OCI-LY7 (cell line): ENCODE measurements around the gene WNK2.

Experiments
- EZH2phosphoT487 ChIP-seq: fragments of 200-600 bp; sonication (generic); IDR thresholded peaks from 2 replicates; pipeline ENCODE4 v1.6.1; 2018; ENCODE audit warnings: low read depth, borderline replicate concordance, mild to moderate bottlenecking, mixed run types, antibody characterized with exemption, low read length, moderate library complexity, mixed read lengths
- TF ChIP-seq, protein P1 (sequence below): fragments of 200-600 bp; sonication (generic); conservative IDR thresholded peaks from 2 replicates; pipeline ENCODE4 v1.5.1; 2014; ENCODE audit warnings: mild to moderate bottlenecking, antibody characterized with exemption, low read length, moderate library complexity, mixed read lengths

DNA sequence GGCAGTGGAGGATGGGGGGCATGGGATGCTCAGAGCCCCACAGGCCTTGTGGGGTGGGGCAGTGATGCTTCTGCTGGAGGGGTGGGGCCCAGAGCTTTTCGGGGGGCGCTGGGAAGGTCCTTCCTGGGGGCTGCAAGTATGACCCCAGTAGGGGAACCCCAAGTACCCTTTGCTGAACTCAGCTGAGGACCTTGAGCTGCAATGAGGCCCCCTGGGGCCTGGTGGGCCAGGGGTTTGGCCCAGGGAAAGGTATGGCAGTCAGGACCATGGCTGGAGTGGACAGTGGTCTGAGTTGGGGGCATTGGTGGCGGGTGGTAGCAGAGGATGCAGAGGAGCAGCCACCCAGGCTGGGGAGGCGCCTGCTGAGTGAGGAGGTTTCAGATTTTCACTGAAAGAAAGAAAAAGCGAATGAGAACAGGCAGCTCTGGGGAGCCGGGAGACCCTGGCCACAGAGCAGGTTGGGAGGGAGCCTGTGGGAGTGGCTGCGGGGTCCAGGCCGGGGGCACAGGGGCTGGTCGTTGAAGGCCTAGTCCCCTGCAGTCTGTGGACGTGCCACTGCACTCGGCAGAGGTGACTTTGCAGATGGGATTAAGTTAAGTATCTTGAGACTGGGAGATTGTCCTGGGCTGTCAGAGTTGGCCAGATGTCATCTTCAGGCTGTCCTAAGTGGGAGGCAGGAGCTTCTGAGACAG lies 19.2 kb downstream of the WNK2 start:
- TF ChIP-seq, protein P1, sequence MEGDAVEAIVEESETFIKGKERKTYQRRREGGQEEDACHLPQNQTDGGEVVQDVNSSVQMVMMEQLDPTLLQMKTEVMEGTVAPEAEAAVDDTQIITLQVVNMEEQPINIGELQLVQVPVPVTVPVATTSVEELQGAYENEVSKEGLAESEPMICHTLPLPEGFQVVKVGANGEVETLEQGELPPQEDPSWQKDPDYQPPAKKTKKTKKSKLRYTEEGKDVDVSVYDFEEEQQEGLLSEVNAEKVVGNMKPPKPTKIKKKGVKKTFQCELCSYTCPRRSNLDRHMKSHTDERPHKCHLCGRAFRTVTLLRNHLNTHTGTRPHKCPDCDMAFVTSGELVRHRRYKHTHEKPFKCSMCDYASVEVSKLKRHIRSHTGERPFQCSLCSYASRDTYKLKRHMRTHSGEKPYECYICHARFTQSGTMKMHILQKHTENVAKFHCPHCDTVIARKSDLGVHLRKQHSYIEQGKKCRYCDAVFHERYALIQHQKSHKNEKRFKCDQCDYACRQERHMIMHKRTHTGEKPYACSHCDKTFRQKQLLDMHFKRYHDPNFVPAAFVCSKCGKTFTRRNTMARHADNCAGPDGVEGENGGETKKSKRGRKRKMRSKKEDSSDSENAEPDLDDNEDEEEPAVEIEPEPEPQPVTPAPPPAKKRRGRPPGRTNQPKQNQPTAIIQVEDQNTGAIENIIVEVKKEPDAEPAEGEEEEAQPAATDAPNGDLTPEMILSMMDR: no peak
- TF ChIP-seq EZH2phosphoT487: no peak
